GM21423 (cell line): ENCODE data around the gene FITM2.

Experiments used
- ATAC-seq: cut with Tn5 transposase; IDR thresholded peaks from one replicate; pipeline ENCODE4 v1.9.1; 2021; ENCODE audit warnings: mild to moderate bottlenecking, moderate library complexity; ENCODE audit not compliant: unreplicated experiment

The FITM2 gene

GRCh38 chr20:44284032-44284431 is 27.0 kb downstream of the FITM2 start:
- no peak for ATAC-seq

DNA sequence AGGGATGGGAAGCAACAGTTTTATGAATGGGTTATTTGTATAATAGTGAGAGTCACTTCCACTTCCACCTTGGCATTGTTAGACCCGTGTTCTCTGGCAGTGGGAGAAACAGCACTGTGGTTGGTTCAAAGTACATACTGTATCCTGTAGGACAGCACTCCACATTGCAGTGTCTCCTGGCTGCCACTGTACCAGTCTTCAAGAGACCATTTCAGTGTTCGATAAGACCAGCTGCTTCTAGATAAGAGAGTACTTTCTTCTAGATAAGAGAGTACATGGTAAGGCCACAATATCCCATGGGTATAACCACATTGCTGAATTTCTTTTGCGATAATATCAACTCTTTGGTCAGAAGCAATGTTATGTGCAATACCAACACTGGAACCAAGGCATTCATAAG is 28.8 kb downstream of the FITM2 start:
- ATAC-seq: no peak

GRCh38 chr20:44280387-44280786 is 30.6 kb downstream of the FITM2 start:
- no peak for ATAC-seq

- no peak for ATAC-seq
These were observed 31.8 kb downstream of the FITM2 start for GRCh38 chr20:44279228-44279627.

GRCh38 chr20:44274303-44275017 is 36.5 kb downstream of the FITM2 start:
- no peak for ATAC-seq

DNA sequence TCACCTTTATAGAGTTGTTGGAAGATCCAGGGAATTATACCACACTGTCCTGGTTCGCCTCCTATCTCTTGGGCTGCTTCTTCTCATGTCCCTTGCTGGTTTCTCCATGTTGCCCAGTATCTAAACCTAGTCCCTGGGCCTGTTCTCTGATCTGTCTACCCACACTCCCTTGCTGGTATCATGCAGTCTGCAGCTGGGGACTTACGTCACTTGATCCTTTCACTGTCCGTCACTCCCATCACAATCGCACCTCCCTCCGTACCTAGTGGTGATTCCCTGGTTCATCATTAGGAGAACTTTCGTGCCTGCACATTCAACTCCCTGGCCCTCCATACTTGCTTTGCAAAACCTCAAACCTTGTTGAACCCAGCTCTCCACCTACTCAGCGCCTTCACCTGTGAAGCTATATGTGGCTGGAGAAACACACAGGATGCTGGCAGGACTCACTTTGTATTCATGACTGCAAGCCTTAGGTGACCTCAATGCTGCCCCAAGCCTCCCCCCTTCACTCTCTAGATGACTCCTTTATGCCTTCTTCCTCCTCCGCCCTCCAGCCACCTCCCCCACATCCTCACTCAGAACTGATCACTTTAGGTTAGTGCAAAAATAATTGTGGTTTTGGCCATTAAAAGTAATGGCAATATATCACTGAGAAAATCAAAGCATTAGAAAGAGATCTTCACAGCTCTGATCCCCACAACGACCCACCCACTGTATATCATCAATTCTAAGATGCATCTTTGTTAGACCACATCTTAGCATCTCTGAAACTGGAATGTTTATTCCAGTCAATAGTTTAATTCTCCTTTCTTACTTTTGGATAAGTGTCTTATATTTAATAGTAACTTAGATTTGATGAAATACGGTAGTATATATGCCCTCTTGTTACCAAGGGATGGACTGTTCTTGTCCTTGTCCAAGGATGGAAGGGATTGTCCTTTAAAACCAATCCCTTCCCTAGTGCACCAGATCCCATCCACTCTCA is 37.5 kb downstream of the FITM2 start:
- no peak for ATAC-seq

GRCh38 chr20:44271915-44272663 is 38.9 kb downstream of the FITM2 start:
- ATAC-seq: no peak

- no peak for ATAC-seq
These were observed 42.2 kb downstream of the FITM2 start for GRCh38 chr20:44268802-44269201.

GRCh38 chr20:44264287-44264686 is 46.7 kb downstream of the FITM2 start:
- no peak for ATAC-seq

DNA sequence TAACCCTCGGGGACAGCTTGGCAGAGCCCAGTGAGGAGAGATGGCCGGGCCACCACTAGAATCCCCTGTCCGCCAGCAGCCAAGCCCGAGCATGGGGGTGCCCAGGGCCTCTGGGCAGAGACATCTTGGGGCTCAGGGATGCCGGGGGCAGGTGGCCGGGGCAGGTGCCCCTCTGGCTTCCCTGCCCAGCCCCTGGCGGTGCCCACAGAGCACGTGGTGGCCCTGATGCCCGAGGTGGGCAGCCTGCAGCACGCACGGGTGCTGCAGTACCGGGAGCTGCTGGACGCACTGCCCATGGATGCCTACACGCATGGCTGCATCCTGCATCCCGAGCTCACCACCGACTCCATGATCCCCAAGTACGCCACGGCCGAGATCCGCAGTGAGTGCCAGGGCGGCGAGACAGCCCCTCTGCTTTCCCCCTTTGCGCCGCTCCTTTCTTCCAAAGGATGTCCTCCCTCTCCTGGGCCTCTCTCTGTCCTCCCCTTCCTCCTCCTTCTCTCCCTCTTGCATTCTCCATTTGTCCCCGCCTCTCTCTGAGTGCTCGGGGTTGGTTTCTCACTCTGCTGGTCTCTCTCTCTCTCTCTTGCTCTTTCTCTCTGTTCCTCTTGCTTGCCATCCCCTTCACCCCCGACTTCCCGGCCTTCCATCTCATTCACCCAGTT is 52.6 kb downstream of the FITM2 start:
- ATAC-seq: no peak

- ATAC-seq: no peak
These were observed 54.0 kb downstream of the FITM2 start for GRCh38 chr20:44256961-44257360.

- no peak for ATAC-seq
These were observed 55.1 kb downstream of the FITM2 start for GRCh38 chr20:44255942-44256341.

GRCh38 chr20:44254073-44254472 is 56.9 kb downstream of the FITM2 start:
- ATAC-seq: no peak

- ATAC-seq: no peak
These were observed 57.5 kb downstream of the FITM2 start for GRCh38 chr20:44253528-44253927.
